Peyer's patch (tissue), 4 donors: ENCODE data around the gene COL23A1.

Source experiments
- POLR2A ChIP-seq, 2 donors: fragments of 450-650 bp; IDR thresholded peaks; one replicate each; pipeline ENCODE4 v1.5.1; 2017; ENCODE audit warnings: antibody characterized with exemption in 2 of 2, mild to moderate bottlenecking in 2 of 2, moderate library complexity in 2 of 2
- TF ChIP-seq, protein P1 (sequence below), 6 experiments: fragments of 450-650 bp in 4 of 6; fragments of 200-600 bp in 2 of 6; sonication (generic) in 1 of 6; IDR thresholded peaks; one replicate each; pipeline ENCODE4 v1.5.1; 2017 to 2019; ENCODE audit warnings: antibody characterized with exemption in 6 of 6, mild to moderate bottlenecking in 3 of 6, moderate library complexity in 1 of 6

DNA sequence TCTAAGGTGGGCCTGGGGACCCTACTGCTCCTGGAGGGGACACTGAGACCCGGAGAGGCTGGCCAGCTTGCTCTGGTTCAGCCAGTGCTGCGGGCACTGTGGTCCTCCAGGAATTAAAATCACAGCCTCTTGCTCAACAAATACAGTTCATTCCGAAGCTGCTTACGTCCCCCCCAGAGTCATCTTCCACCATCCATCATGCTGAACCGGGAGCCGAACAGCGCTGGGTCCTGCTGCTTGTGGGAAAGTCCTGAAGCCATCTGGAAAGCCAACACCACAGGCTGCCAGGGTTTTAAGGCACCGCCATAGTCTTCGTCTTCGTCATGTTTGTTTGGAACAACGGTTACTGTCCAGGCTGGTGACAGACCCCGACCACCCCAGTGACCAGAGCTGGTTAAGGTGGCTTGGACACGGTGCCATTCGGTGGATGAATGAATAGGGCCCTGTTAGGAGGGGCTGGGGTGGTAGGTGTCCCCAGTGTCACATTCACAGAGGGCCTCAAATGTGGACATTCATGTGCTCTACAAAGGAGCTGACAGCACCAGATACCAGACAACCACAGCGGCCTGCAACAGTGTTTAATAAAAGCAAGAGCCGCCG lies 276.0 kb downstream of the COL23A1 start:
- TF ChIP-seq, protein P1, sequence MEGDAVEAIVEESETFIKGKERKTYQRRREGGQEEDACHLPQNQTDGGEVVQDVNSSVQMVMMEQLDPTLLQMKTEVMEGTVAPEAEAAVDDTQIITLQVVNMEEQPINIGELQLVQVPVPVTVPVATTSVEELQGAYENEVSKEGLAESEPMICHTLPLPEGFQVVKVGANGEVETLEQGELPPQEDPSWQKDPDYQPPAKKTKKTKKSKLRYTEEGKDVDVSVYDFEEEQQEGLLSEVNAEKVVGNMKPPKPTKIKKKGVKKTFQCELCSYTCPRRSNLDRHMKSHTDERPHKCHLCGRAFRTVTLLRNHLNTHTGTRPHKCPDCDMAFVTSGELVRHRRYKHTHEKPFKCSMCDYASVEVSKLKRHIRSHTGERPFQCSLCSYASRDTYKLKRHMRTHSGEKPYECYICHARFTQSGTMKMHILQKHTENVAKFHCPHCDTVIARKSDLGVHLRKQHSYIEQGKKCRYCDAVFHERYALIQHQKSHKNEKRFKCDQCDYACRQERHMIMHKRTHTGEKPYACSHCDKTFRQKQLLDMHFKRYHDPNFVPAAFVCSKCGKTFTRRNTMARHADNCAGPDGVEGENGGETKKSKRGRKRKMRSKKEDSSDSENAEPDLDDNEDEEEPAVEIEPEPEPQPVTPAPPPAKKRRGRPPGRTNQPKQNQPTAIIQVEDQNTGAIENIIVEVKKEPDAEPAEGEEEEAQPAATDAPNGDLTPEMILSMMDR (IDR thresholded peaks at IDR 0.05) = no peak
- TF ChIP-seq POLR2A (IDR thresholded peaks at IDR 0.05) = no peak
